HepG2 (cell line): Measurements from ENCODE around the gene NAA16. TPM values are rescaled to one million over a fixed set of nuclear protein-coding genes. Genes with fewer than 3 reads are reported as not detected.
A peak's percentile ranks its signal among the peaks of the same experiment; 100 is the strongest.

Experiments
- CEBPZ ChIP-seq: IDR thresholded peaks from 2 replicates; pipeline ENCODE4 v1.6.1; 2012; ENCODE audit warnings: low read length, improper control_type of control experiment
- ELF4 ChIP-seq: sonication (generic); formaldehyde crosslinking; IDR thresholded peaks from 2 replicates; pipeline ENCODE4 v1.5.0; 2020; ENCODE audit warnings: missing genetic modification reagents, mild to moderate bottlenecking, moderate library complexity, borderline replicate concordance
- HIVEP1 ChIP-seq: sonication (generic); formaldehyde crosslinking; IDR thresholded peaks from 2 replicates; pipeline ENCODE4 v1.4.0; 2020; ENCODE audit warnings: mild to moderate bottlenecking, missing genetic modification reagents
- HNF4G ChIP-seq, 2 experiments: sonication (generic) in 1 of 2; formaldehyde crosslinking in 1 of 2; IDR thresholded peaks; 2 replicates each; pipeline versions ENCODE4 v1.4.0 to v1.6.1; 2011 to 2020; ENCODE audit warnings: borderline replicate concordance in 2 of 2, low read depth in 2 of 2, mild to moderate bottlenecking in 2 of 2, low read length in 1 of 2, missing genetic modification reagents in 1 of 2, moderate library complexity in 1 of 2
- HNRNPLL ChIP-seq: fragments of 200-400 bp; formaldehyde crosslinking; IDR thresholded peaks from 2 replicates; pipeline ENCODE4 v1.6.1; 2017; ENCODE audit warnings: mild to moderate bottlenecking, low read depth, low read length; ENCODE audit not compliant: poor library complexity, severe bottlenecking
- PTBP1 ChIP-seq: fragments of 200-400 bp; formaldehyde crosslinking; IDR thresholded peaks from 2 replicates; pipeline ENCODE4 v1.6.1; 2018; ENCODE audit warnings: low read length, low read depth; ENCODE audit not compliant: poor library complexity, severe bottlenecking
- RBAK ChIP-seq: sonication (generic); formaldehyde crosslinking; IDR thresholded peaks from 2 replicates; pipeline ENCODE4 v1.5.1; 2020; ENCODE audit warnings: mild to moderate bottlenecking, missing genetic modification reagents
- SAP130 ChIP-seq: IDR thresholded peaks from 2 replicates; pipeline ENCODE4 v1.6.1; 2016; ENCODE audit warnings: low read depth
- SSRP1 ChIP-seq: IDR thresholded peaks from 2 replicates; pipeline ENCODE4 v1.6.1; 2016; ENCODE audit warnings: control low read depth
- ZBTB8A ChIP-seq: sonication (generic); formaldehyde crosslinking; IDR thresholded peaks from 2 replicates; pipeline ENCODE4 v1.4.0; 2020; ENCODE audit warnings: mild to moderate bottlenecking, low read depth, missing genetic modification reagents, borderline replicate concordance
- ZNF260 ChIP-seq: sonication (generic); formaldehyde crosslinking; IDR thresholded peaks from 2 replicates; pipeline ENCODE4 v1.4.0; 2020; ENCODE audit warnings: missing genetic modification reagents, low read depth, mild to moderate bottlenecking, borderline replicate concordance
- ZNF383 ChIP-seq: sonication (generic); formaldehyde crosslinking; IDR thresholded peaks from 2 replicates; pipeline ENCODE4 v1.4.0; 2020; ENCODE audit warnings: missing genetic modification reagents, mild to moderate bottlenecking, borderline replicate concordance
- ZNF496 ChIP-seq: sonication (generic); formaldehyde crosslinking; IDR thresholded peaks from 2 replicates; pipeline ENCODE4 v1.8.1; 2023; ENCODE audit warnings: mild to moderate bottlenecking, moderate library complexity, missing genetic modification reagents; ENCODE audit not compliant: insufficient replicate concordance
- ZNF570 ChIP-seq: sonication (generic); formaldehyde crosslinking; IDR thresholded peaks from 2 replicates; pipeline ENCODE4 v1.4.0; 2020; ENCODE audit warnings: mild to moderate bottlenecking, missing genetic modification reagents, borderline replicate concordance
- ZNF790 ChIP-seq: sonication (generic); formaldehyde crosslinking; IDR thresholded peaks from 2 replicates; pipeline ENCODE4 v1.8.0; 2022; ENCODE audit warnings: missing genetic modification reagents, mild to moderate bottlenecking, borderline replicate concordance
- polyA plus RNA-seq, 8 experiments: library from polyadenylated mRNA; depleted of rRNA in 3 of 8; stranded (reverse) in 7 of 8; unstranded in 1 of 8; fragments of >200 nt; fragmentation: Illumina TruSeq in 4 of 8; extraction: Trizol in 4 of 8; gene quantifications; 2 replicates each; pipeline versions ENCODE4 v1.2.1 to v1.2.3, GENCODE V29; 2011 to 2016; ENCODE audit warnings: low read depth in 4 of 8, missing spikeins in 1 of 8, mixed read lengths in 1 of 8; ENCODE audit not compliant: insufficient read depth in 1 of 8
- total RNA-seq, 5 experiments: library from RNA; depleted of rRNA; stranded (reverse); fragments of >200 nt; fragmentation: Illumina TruSeq; extraction: Trizol; gene quantifications; 2 replicates each; pipeline ENCODE4 v1.2.3, GENCODE V29; 2016; ENCODE audit warnings: low read depth in 1 of 5
- TF ChIP-seq, protein P1 (sequence below): sonication (generic); formaldehyde crosslinking; IDR thresholded peaks from 2 replicates; pipeline ENCODE4 v1.4.0; 2020; ENCODE audit warnings: mild to moderate bottlenecking, low read depth, missing genetic modification reagents
- TF ChIP-seq, protein P2 (sequence below): sonication (generic); formaldehyde crosslinking; IDR thresholded peaks from 2 replicates; pipeline ENCODE4 v1.4.0; 2020; ENCODE audit warnings: missing genetic modification reagents

The NAA16 gene
- total and polyA plus RNA-seq, 2 of the 13 experiments (the other 11 are each of a cell fraction or from before 2014, with no cell fraction given) = 9.2 to 15.1 TPM

DNA sequence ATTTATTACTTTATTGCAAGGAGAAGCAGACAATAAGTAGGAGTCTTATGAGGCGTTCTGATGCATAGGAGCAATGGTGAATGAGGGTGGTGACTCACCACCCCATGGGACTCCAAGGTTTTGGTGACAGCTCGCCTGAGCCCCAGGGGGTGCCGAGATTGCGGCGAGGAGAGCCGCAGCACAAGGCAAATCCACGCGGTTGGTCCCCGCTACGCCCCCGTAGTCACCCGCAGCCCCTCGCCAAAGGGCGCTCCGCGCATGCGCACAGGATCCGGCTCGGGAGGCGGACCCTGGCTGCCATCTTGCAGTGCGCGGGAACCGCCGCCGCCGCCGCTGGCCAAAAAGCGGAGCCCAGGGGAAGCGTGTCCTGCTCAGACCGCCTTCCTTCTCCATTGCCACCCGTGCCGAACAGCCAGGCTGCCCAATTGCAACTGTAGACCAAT lies at the start of gene NAA16 (continued):
- TF ChIP-seq CEBPZ (no peak), PTBP1 (no peak), HIVEP1 (CRISPR knock-in tag) (no peak; the same call in 1 of the 2 replicates), ELF4 (CRISPR knock-in tag) (no peak), SAP130 (CRISPR knock-in tag) (peak; percentile 63), ZBTB8A (no peak), ZNF383 (CRISPR knock-in tag) (no peak), RBAK (CRISPR knock-in tag) (no peak), ZNF496 (no peak), SSRP1 (CRISPR knock-in tag) (no peak), HNF4G (IDR thresholded peaks at IDR 0.05; ENCODE audit: borderline replicate concordance, low read depth, low read length) (no peak), HNF4G (CRISPR knock-in tag; IDR thresholded peaks at IDR 0.05; ENCODE audit: borderline replicate concordance, low read depth) (no peak), HNRNPLL (no peak), ZNF790 (CRISPR knock-in tag) (no peak), ZNF570 (CRISPR knock-in tag) (no peak), ZNF260 (CRISPR knock-in tag) (no peak)
- TF ChIP-seq, protein P1, sequence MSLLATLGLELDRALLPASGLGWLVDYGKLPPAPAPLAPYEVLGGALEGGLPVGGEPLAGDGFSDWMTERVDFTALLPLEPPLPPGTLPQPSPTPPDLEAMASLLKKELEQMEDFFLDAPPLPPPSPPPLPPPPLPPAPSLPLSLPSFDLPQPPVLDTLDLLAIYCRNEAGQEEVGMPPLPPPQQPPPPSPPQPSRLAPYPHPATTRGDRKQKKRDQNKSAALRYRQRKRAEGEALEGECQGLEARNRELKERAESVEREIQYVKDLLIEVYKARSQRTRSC (CRISPR knock-in tag) = no peak
- TF ChIP-seq, protein P2, sequence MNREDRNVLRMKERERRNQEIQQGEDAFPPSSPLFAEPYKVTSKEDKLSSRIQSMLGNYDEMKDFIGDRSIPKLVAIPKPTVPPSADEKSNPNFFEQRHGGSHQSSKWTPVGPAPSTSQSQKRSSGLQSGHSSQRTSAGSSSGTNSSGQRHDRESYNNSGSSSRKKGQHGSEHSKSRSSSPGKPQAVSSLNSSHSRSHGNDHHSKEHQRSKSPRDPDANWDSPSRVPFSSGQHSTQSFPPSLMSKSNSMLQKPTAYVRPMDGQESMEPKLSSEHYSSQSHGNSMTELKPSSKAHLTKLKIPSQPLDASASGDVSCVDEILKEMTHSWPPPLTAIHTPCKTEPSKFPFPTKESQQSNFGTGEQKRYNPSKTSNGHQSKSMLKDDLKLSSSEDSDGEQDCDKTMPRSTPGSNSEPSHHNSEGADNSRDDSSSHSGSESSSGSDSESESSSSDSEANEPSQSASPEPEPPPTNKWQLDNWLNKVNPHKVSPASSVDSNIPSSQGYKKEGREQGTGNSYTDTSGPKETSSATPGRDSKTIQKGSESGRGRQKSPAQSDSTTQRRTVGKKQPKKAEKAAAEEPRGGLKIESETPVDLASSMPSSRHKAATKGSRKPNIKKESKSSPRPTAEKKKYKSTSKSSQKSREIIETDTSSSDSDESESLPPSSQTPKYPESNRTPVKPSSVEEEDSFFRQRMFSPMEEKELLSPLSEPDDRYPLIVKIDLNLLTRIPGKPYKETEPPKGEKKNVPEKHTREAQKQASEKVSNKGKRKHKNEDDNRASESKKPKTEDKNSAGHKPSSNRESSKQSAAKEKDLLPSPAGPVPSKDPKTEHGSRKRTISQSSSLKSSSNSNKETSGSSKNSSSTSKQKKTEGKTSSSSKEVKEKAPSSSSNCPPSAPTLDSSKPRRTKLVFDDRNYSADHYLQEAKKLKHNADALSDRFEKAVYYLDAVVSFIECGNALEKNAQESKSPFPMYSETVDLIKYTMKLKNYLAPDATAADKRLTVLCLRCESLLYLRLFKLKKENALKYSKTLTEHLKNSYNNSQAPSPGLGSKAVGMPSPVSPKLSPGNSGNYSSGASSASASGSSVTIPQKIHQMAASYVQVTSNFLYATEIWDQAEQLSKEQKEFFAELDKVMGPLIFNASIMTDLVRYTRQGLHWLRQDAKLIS (CRISPR knock-in tag) = no peak
